Bronchial epithelial cell (primary cell): Measurements from ENCODE around the gene TJP1. TPM values are rescaled to one million over a fixed set of nuclear protein-coding genes. Genes with fewer than 3 reads are reported as not detected.

Source experiments
- DNase-seq: peaks from one replicate; pipeline ENCODE4 v3.0.0-alpha.2; 2010; ENCODE audit warnings: low read depth
- FAIRE-seq: peaks from 2 replicates; lab custom pipeline; 2011; peaks lifted over from hg19 to GRCh38; lab: Jason Lieb, UNC
- H3K27me3 ChIP-seq: 2 replicates; pipeline ENCODE4 v1.5.1; 2011; ENCODE audit warnings: low read length; ENCODE audit not compliant: control insufficient read depth, insufficient read depth
- H3K36me3 ChIP-seq: 2 replicates; pipeline ENCODE4 v1.5.1; 2011; ENCODE audit warnings: low read length; ENCODE audit not compliant: control insufficient read depth, insufficient read depth
- H3K4me3 ChIP-seq: 2 replicates; pipeline ENCODE4 v1.5.1; 2011; ENCODE audit warnings: mild to moderate bottlenecking, low read depth, low read length, control low read depth
- total RNA-seq: library from RNA; depleted of rRNA; stranded (reverse); fragments of >200 nt; gene quantifications from 2 replicates; pipeline ENCODE4 v1.2.1, GENCODE V29; 2014
- TF ChIP-seq, protein P1 (sequence below): IDR thresholded peaks from 2 replicates; pipeline ENCODE4 v1.5.1; 2011; ENCODE audit warnings: mild to moderate bottlenecking, moderate library complexity, low read length, control low read depth, inconsistent platforms; ENCODE audit not compliant: insufficient read depth, severe bottlenecking

TJP1 gene
- 62.9 and 86.5 TPM in 2 replicates for total RNA-seq

GRCh38 chr15:29822100-29822683 is at the start of gene TJP1:
TSS of gene TJP1 (minus strand) at chr15:29822468. CDS start at chr15:29822028, 440 bp downstream.
- H3K27me3 ChIP-seq = no peaks in the 10 kb centered on the region
- H3K4me3 ChIP-seq = peak within 1 kb of the TSS; percentile 54
- H3K36me3 ChIP-seq = no peaks in the 10 kb centered on the region
- TF ChIP-seq, protein P1, sequence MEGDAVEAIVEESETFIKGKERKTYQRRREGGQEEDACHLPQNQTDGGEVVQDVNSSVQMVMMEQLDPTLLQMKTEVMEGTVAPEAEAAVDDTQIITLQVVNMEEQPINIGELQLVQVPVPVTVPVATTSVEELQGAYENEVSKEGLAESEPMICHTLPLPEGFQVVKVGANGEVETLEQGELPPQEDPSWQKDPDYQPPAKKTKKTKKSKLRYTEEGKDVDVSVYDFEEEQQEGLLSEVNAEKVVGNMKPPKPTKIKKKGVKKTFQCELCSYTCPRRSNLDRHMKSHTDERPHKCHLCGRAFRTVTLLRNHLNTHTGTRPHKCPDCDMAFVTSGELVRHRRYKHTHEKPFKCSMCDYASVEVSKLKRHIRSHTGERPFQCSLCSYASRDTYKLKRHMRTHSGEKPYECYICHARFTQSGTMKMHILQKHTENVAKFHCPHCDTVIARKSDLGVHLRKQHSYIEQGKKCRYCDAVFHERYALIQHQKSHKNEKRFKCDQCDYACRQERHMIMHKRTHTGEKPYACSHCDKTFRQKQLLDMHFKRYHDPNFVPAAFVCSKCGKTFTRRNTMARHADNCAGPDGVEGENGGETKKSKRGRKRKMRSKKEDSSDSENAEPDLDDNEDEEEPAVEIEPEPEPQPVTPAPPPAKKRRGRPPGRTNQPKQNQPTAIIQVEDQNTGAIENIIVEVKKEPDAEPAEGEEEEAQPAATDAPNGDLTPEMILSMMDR = no peak
- DNase-seq (peak; percentile 44), FAIRE-seq (no peak)

DNA sequence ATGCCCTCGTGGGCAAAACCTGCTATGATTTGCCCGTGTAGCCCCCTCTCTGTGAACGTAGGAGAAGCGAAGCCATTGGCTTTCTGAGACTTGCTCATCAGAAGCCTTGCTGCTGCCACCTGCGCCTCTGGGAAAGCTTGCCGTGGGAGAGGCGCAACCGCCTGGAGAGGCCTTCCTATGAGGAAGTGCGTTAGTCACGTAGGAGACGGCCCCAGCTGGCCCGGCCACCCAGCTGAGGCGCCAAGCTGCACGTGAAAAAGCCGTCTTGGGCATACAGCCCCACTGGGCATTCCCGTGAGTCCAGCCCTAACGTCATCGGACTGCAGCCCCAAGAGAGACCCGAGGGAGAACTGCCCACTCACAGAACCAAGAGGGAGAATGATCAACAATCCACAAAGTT is 49.1 kb upstream of the TJP1 start:
- DNase-seq (no peak), FAIRE-seq (no peak)
- H3K4me3 ChIP-seq = no peak overlapping the region
- no peaks in the 10 kb centered on the region for H3K36me3 ChIP-seq
- H3K27me3 ChIP-seq = no peaks in the 10 kb centered on the region
- TF ChIP-seq, protein P1 = no peak

DNA sequence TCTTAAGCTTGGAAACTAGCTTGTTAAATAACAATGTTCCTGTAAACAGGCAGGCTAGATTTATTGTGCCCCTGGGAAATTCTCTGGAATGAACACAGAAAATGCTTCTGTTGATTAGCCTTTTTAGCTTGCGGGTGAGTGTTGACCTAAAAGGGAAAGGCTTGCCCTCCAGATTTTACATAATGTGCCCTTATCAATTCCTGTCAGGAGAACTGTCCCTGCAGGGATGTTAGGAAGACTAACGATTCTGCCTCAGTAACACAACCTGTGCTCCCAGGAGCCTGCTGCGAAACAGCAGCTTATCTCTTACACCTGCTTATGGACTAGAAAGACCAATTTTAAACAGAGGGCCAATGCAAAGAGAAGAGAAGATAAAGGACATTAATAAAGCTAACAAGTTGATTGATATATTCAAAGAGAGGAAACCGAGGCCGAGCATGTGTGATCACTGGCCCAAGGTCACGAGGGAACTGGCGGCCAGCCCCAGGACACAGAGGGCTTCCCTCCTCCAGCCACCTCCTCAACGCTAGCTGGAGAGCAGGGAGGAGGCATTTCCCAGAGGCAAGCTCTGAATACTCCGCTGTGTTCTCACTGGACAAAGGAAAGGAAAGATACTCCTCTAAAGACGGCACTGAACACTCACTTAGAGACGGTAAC is 48.4 kb upstream of the TJP1 start:
- DNase-seq (no peak), FAIRE-seq (no peak)
- TF ChIP-seq, protein P1 = no peak

GRCh38 chr15:29867241-29868000 is 45.2 kb upstream of the TJP1 start:
- Histone ChIP-seq H3K4me3 (no peak overlapping the region), H3K36me3 (no peaks in the 10 kb centered on the region), H3K27me3 (no peaks in the 10 kb centered on the region)
- DNase-seq (no peak), FAIRE-seq (no peak)
- TF ChIP-seq, protein P1 = no peak

More for the DNA sequence above, 48.4 kb upstream of the TJP1 start:
- Histone ChIP-seq H3K27me3 (no peaks in the 10 kb centered on the region), H3K4me3 (no peak overlapping the region), H3K36me3 (no peaks in the 10 kb centered on the region)

DNA sequence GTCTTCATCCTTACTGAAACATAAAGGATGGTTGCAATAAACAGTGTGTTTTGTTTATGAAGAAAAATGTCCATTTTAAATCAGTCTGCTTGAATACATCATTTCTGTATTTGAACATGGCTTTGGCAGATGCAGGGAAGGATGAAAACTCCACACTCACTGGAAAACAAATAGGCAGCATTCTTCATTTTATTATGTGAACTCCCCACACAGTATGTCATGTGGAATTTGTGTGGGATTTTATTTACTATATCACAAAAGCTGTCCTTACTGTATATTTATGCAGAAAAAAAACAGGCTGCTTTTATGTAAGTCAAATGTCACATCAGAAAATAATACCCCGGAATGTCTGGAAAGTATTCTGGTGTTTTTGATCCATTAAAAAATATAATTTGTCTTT is 44.1 kb upstream of the TJP1 start:
- Histone ChIP-seq H3K36me3 (no peaks in the 10 kb centered on the region), H3K27me3 (no peaks in the 10 kb centered on the region), H3K4me3 (no peak overlapping the region)
- DNase-seq (no peak), FAIRE-seq (no peak)
- TF ChIP-seq, protein P1 = no peak
